Spleen (tissue), 11 donors: ENCODE measurements around the gene STARD7. TPM values are rescaled to one million over a fixed set of nuclear protein-coding genes. Genes with fewer than 3 reads are reported as not detected.
A peak's percentile ranks its signal among the peaks of the same experiment; 100 is the strongest.

Experiments
- DNase-seq: peaks from one replicate; pipeline ENCODE4 v3.0.0-alpha.2; 2020
- H3K27ac ChIP-seq, 8 donors: fragments of 200-600 bp; sonication (generic) in 7 of 8; 1 replicate in 4 of 8; 2 replicates in 4 of 8; pipeline versions ENCODE4 v1.5.0 to v1.8.0; 2016 to 2021; ENCODE audit warnings: inconsistent platforms in 4 of 8, mild to moderate bottlenecking in 4 of 8, moderate library complexity in 1 of 8
- H3K27me3 ChIP-seq, 7 donors: fragments of 200-600 bp; sonication (generic) in 6 of 7; replicated peaks in 1 of 7; 1 replicate in 4 of 7; 2 replicates in 3 of 7; pipeline versions ENCODE4 v1.5.0 to v1.8.0; 2016 to 2021; ENCODE audit warnings: inconsistent platforms in 3 of 7, mild to moderate bottlenecking in 1 of 7
- H3K36me3 ChIP-seq, 6 donors: fragments of 200-600 bp; sonication (generic) in 5 of 6; 1 replicate in 4 of 6; 2 replicates in 2 of 6; pipeline versions ENCODE4 v1.5.0 to v1.8.0; 2016 to 2021; ENCODE audit warnings: inconsistent platforms in 2 of 6
- H3K4me1 ChIP-seq, 6 donors: fragments of 200-600 bp; sonication (generic) in 5 of 6; 1 replicate in 3 of 6; 2 replicates in 3 of 6; pipeline versions ENCODE4 v1.5.0 to v1.8.0; 2016 to 2021; ENCODE audit warnings: inconsistent platforms in 3 of 6
- H3K4me3 ChIP-seq, 8 donors: fragments of 200-600 bp; sonication (generic) in 7 of 8; 1 replicate in 4 of 8; 2 replicates in 4 of 8; pipeline versions ENCODE4 v1.5.0 to v1.8.0; 2016 to 2021; ENCODE audit warnings: inconsistent platforms in 4 of 8, mild to moderate bottlenecking in 4 of 8, moderate library complexity in 2 of 8
- H3K9me3 ChIP-seq, 8 donors: fragments of 200-600 bp; sonication (generic) in 7 of 8; 1 replicate in 4 of 8; 2 replicates in 4 of 8; pipeline versions ENCODE4 v1.5.0 to v1.8.0; 2016 to 2021; ENCODE audit warnings: inconsistent platforms in 4 of 8
- CTCF ChIP-seq, 11 experiments: fragments of 200-600 bp in 7 of 11; fragments of 450-650 bp in 4 of 11; sonication (generic) in 4 of 11; IDR thresholded peaks in 8 of 11; conservative IDR thresholded peaks in 3 of 11; 1 replicate in 7 of 11; 2 replicates in 4 of 11; pipeline versions ENCODE4 v1.4.0 to v1.8.0; 2016 to 2021; ENCODE audit warnings: antibody characterized with exemption in 11 of 11, inconsistent platforms in 4 of 11, mild to moderate bottlenecking in 1 of 11
- POLR2A ChIP-seq, 3 donors: fragments of 450-650 bp; IDR thresholded peaks; one replicate each; pipeline ENCODE4 v1.5.1; 2017; ENCODE audit warnings: antibody characterized with exemption in 3 of 3, mild to moderate bottlenecking in 1 of 3
- POLR2AphosphoS5 ChIP-seq, 3 donors: sonication (generic); formaldehyde crosslinking; IDR thresholded peaks; one replicate each; pipeline ENCODE4 v1.5.1; 2017; ENCODE audit warnings: antibody characterized with exemption in 3 of 3
- WGBS, 5 donors: extraction: QIAGEN DNeasy Blood & Tissue Kit in 3 of 5; methylation state at CpG; one replicate each; pipeline versions ENCODE4 v1.1.5 to v1.1.7; 2013 to 2018; 5-methylcytosine and 5-hydroxymethylcytosine counted together
- intact Hi-C: fragments of 100-400 bp; cut with DNase I; formaldehyde crosslinking; loops from one replicate; pipeline ENCODE4 v1.15.0; 2023; ENCODE audit warnings: low total_unique reads
- polyA plus RNA-seq, 3 donors: library from polyadenylated mRNA; stranded (reverse); fragments of 200-250 nt; gene quantifications; one replicate each; pipeline ENCODE4 v1.2.1, GENCODE V29; 2013
- total RNA-seq, 7 donors: library from RNA; depleted of rRNA in 3 of 7; stranded (reverse); fragments of >200 nt in 3 of 7; fragmentation: NEBNext Ultra II Directional in 4 of 7; extraction: Animal tissue kit (Norgen Biotek cat#: 25700) in 4 of 7; gene quantifications; one replicate each; pipeline versions ENCODE4 v1.1.0 to v1.2.1, GENCODE V29; 2016 to 2021
- donor health status: healthy with polysubstance abuse.
- donor health status: DM: no; HTN: no; CAD: no; lungs with moderate emphysema.
- donor health status: DM: no; HTN: no; CAD: no.
- donor health status: Bipolar disorder and iron deficiency.
- donor health status: healthy.
- donor health status: DM: no; HTN: no; CAD: no.
- donor health status: DM: yes; HTN: yes; CAD: no.

The STARD7 gene
- total and polyA plus RNA-seq, 10 donors = 45.1 to 174 (median 108) TPM

- H3K27me3 ChIP-seq = no peaks in the 10 kb centered on the region
- H3K27ac ChIP-seq = peak overlapping the region in 2 of 8 donors; percentile 28 to 68
- peaks cover 0 to 40% (median 11%) of the 10 kb centered on the region in 6 donors for H3K4me1 ChIP-seq
- peak; percentile 68 for DNase-seq
- intact Hi-C loops = loop anchor here (2.0 kb wide), 1 partner anchor 39 kb away; no protein-coding TSS in a partner anchor
- no peaks in the 10 kb centered on the region for H3K9me3 ChIP-seq
- peaks cover 0 to 15% (median 0%) of the 10 kb centered on the region in 6 donors for H3K36me3 ChIP-seq
- H3K4me3 ChIP-seq = no peak overlapping the region
- no peak for TF ChIP-seq CTCF (IDR thresholded peaks at IDR 0.05 in 8 of 11, conservative IDR thresholded peaks at IDR 0.05 in 3 of 11)
- TF ChIP-seq POLR2A (IDR thresholded peaks at IDR 0.05) = no peak
- TF ChIP-seq POLR2AphosphoS5 (IDR thresholded peaks at IDR 0.05) = peak; percentile 26 to 43 (median 29)
- WGBS, 5 donors = 67 to 92% (median 73%) methylated on average over 11 to 15 of the region's 15 CpGs
Observed at GRCh38 chr2:96137321-96138178, 71.1 kb downstream of the STARD7 start.

GRCh38 chr2:96136129-96136720, 72.4 kb downstream of the STARD7 start:
- no peaks in the 10 kb centered on the region for H3K9me3 ChIP-seq
- intact Hi-C loops = no loop called here
- H3K4me1 ChIP-seq = peaks cover 0 to 27% (median 4%) of the 10 kb centered on the region in 6 donors
- no peaks in the 10 kb centered on the region for H3K27me3 ChIP-seq
- H3K4me3 ChIP-seq = no peak overlapping the region
- no peak for TF ChIP-seq CTCF (IDR thresholded peaks at IDR 0.05 in 8 of 11, conservative IDR thresholded peaks at IDR 0.05 in 3 of 11)
- no peak for TF ChIP-seq POLR2A (IDR thresholded peaks at IDR 0.05)
- no peak for TF ChIP-seq POLR2AphosphoS5 (IDR thresholded peaks at IDR 0.05)
- no peak overlapping the region for H3K27ac ChIP-seq
- 88 to 93% (median 90%) methylated on average over 4 to 8 of the region's 8 CpGs for WGBS, 5 donors
- DNase-seq = no peak
- H3K36me3 ChIP-seq = peaks cover 0 to 9% (median 0%) of the 10 kb centered on the region in 6 donors

- no peak for DNase-seq
- no peak overlapping the region for H3K4me3 ChIP-seq
- intact Hi-C loops = no loop called here
- no peaks in the 10 kb centered on the region for H3K9me3 ChIP-seq
- TF ChIP-seq POLR2A (IDR thresholded peaks at IDR 0.05) (no peak), POLR2AphosphoS5 (IDR thresholded peaks at IDR 0.05) (no peak), CTCF (IDR thresholded peaks at IDR 0.05 in 8 of 11, conservative IDR thresholded peaks at IDR 0.05 in 3 of 11) (no peak)
- H3K27ac ChIP-seq = no peak overlapping the region
- no peaks in the 10 kb centered on the region for H3K27me3 ChIP-seq
- peaks cover 0 to 21% (median 4%) of the 10 kb centered on the region in 6 donors for H3K4me1 ChIP-seq
- peaks cover 0 to 5% (median 0%) of the 10 kb centered on the region in 6 donors for H3K36me3 ChIP-seq
- WGBS, 5 donors = 77 to 95% (median 87%) methylated on average over 5 of the region's 5 CpGs
Observed at GRCh38 chr2:96135621-96136020, 73.0 kb downstream of the STARD7 start.

- no peaks in the 10 kb centered on the region for H3K27me3 ChIP-seq
- no peaks in the 10 kb centered on the region for H3K9me3 ChIP-seq
- H3K4me3 ChIP-seq = no peak overlapping the region
- intact Hi-C loops = no loop called here
- DNase-seq = no peak
- H3K27ac ChIP-seq = no peak overlapping the region
- H3K4me1 ChIP-seq = peaks cover 0 to 20% (median 4%) of the 10 kb centered on the region in 6 donors
- 81 to 88% (median 85%) methylated on average over 9 of the region's 9 CpGs for WGBS, 5 donors
- TF ChIP-seq POLR2AphosphoS5 (IDR thresholded peaks at IDR 0.05) (no peak), POLR2A (IDR thresholded peaks at IDR 0.05) (no peak)
- peaks cover 0 to 5% (median 0%) of the 10 kb centered on the region in 6 donors for H3K36me3 ChIP-seq
Observed at GRCh38 chr2:96135171-96135570, 73.5 kb downstream of the STARD7 start.

Other genes with a start within 250 kb of the STARD7 start
- gene ANKRD36C, start 217.0 kb downstream of the STARD7 start, total RNA-seq = 100 to 1,000 TPM in 1 of 7 donors, 10 to 100 TPM in 6; 43.2 to 106 (median 65.8) TPM
- gene ANKRD36C, start 217.0 kb downstream of the STARD7 start, polyA plus RNA-seq = 1 to 10 TPM in 2 of 3 donors, under 1 TPM in 1; 0.80 to 3.5 (median 1.3) TPM
- 10 to 100 TPM in 2 of 7 donors, 1 to 10 TPM in 5; 3.7 to 12.5 (median 8.8) TPM for gene GPAT2, start 173.9 kb downstream of the STARD7 start, total RNA-seq
- 1 to 10 TPM; 3.9 to 5.0 (median 4.7) TPM for gene GPAT2, start 173.9 kb downstream of the STARD7 start, polyA plus RNA-seq
- gene ADRA2B, start 92.3 kb downstream of the STARD7 start, total RNA-seq = 10 to 100 TPM in 3 of 7 donors, 1 to 10 TPM in 4; 3.1 to 14.2 (median 9.0) TPM
- gene ADRA2B, start 92.3 kb downstream of the STARD7 start, polyA plus RNA-seq = 1 to 10 TPM; 1.8 to 4.2 (median 1.8) TPM
- 1 to 10 TPM in 2 of 7 donors, under 1 TPM in 4, not detected in 1; 0.49 to 2.2 (median 0.72) TPM for gene ASTL, start 70.3 kb downstream of the STARD7 start, total RNA-seq
- under 1 TPM; 0.24 to 0.33 (median 0.29) TPM for gene ASTL, start 70.3 kb downstream of the STARD7 start, polyA plus RNA-seq
- 10 to 100 TPM; 27.2 to 88.0 (median 45.0) TPM for gene DUSP2, start 63.4 kb downstream of the STARD7 start, total RNA-seq
- gene DUSP2, start 63.4 kb downstream of the STARD7 start, polyA plus RNA-seq = 10 to 100 TPM; 24.2 to 60.8 (median 47.6) TPM
- gene TMEM127, start 57.2 kb upstream of the STARD7 start, total RNA-seq = 10 to 100 TPM; 61.1 to 83.3 (median 70.0) TPM
- gene TMEM127, start 57.2 kb upstream of the STARD7 start, polyA plus RNA-seq = 10 to 100 TPM in 1 of 3 donors, 1 to 10 TPM in 2; 7.5 to 17.3 (median 8.4) TPM
- gene CIAO1, start 57.4 kb upstream of the STARD7 start, total RNA-seq = 100 to 1,000 TPM in 3 of 7 donors, 10 to 100 TPM in 4; 63.9 to 122 (median 76.7) TPM
- gene CIAO1, start 57.4 kb upstream of the STARD7 start, polyA plus RNA-seq = 10 to 100 TPM; 31.3 to 49.1 (median 39.5) TPM
- 100 to 1,000 TPM; 110 to 139 (median 130) TPM for gene SNRNP200, start 96.7 kb upstream of the STARD7 start, total RNA-seq
- gene SNRNP200, start 96.7 kb upstream of the STARD7 start, polyA plus RNA-seq = 10 to 100 TPM; 60.5 to 74.4 (median 73.6) TPM
- 1 to 10 TPM; 2.9 to 6.6 (median 4.4) TPM for gene ITPRIPL1, start 116.5 kb upstream of the STARD7 start, total RNA-seq
- 1 to 10 TPM in 1 of 3 donors, under 1 TPM in 2; 0.80 to 1.4 (median 0.90) TPM for gene ITPRIPL1, start 116.5 kb upstream of the STARD7 start, polyA plus RNA-seq
- 1 to 10 TPM; 3.0 to 8.9 (median 5.0) TPM for gene NCAPH, start 126.9 kb upstream of the STARD7 start, total RNA-seq
- 1 to 10 TPM in 2 of 3 donors, under 1 TPM in 1; 0.83 to 6.0 (median 4.5) TPM for gene NCAPH, start 126.9 kb upstream of the STARD7 start, polyA plus RNA-seq